ENCODE results near the gene SORCS3. TPM values are rescaled to one million over a fixed set of nuclear protein-coding genes. Genes with fewer than 3 reads are reported as not detected.

Gene SORCS3
- total RNA-seq, 2 donors from 2014 or later = not detected

DNA sequence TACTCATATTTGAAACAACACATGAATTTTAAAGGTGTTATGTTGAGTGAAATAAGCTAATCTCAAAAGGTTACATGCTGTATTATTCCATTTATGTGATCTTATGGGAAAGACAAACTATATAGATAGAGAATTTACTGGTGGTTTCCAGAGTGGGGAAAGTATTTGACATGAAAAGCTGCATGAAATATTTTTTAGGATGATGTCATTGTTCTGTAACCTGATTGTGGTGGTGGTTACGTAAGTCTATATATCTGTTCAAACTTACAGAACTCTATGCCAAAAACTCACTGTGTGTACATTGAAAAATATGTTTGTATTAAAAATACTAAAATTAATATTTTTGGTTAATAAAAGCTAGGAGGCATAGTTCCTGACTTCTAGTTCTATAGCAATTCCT is 453.0 kb downstream of the SORCS3 start:
- intact Hi-C loops (cut with DNase I) = no loop called here
- ATAC-seq = no peak
- no peak for DNase-seq

DNA sequence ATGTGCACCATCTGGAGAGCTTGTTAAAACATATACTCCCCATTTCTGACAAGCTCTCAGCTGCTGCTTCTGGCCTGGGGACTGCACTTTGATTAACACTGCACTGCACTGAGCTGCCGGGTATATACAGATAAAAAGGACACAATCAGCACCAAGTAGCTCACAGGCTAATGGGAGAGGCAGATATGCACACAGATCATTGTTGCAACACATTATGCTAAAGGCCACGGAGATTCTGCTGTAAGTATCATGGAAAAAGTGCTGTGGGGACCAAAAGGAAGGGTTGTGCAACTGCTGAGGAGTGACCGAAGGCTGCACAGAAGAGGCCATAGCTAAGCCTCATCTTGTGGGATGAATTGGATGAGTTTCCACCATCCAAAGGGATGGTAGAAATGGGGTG is 455.2 kb downstream of the SORCS3 start:
- ATAC-seq (no peak), DNase-seq (no peak)
- intact Hi-C loops (cut with DNase I) = no loop called here

GRCh38 chr10:105102977-105103376 is 461.9 kb downstream of the SORCS3 start:
- intact Hi-C loops (cut with DNase I) = no loop called here
- ATAC-seq (no peak), DNase-seq (no peak)

GRCh38 chr10:105104297-105104696 is 463.2 kb downstream of the SORCS3 start:
- intact Hi-C loops (cut with DNase I) = no loop called here
- no peak for ATAC-seq
- DNase-seq = no peak

- DNase-seq = no peak
- no peak for ATAC-seq
- intact Hi-C loops (cut with DNase I) = no loop called here
Measured at GRCh38 chr10:105109164-105109563, 468.1 kb downstream of the SORCS3 start.

DNA sequence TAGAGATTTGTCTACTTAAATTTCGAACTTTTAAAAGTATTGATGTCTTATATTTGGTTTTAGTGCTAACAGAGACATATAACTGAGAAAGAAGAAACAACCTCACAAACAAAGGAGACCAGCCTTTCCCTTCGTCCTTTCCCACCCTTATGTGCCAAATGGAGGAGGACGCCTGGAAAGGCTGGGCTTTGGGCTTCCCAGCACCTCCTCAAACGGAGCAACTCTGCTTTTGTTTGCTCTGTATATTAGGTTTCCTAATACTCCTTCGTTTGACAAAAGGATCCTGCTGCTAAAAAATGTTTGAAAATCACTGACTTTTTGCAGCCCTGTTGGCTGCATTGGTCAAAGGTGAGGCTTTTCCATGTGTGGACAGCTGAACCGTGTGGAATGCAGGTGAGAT is 471.8 kb downstream of the SORCS3 start:
- DNase-seq (no peak), ATAC-seq (no peak)
- intact Hi-C loops (cut with DNase I) = no loop called here

- ATAC-seq (no peak), DNase-seq (no peak)
- intact Hi-C loops (cut with DNase I) = no loop called here
Measured at GRCh38 chr10:105113666-105114065, 472.6 kb downstream of the SORCS3 start.

GRCh38 chr10:105121743-105122142 is 480.7 kb downstream of the SORCS3 start:
- intact Hi-C loops (cut with DNase I) = no loop called here
- no peak for ATAC-seq
- no peak for DNase-seq

- DNase-seq = no peak
- intact Hi-C loops (cut with DNase I) = no loop called here
Measured at GRCh38 chr10:105128111-105128510, 487.0 kb downstream of the SORCS3 start.

GRCh38 chr10:105138358-105138757 is 497.3 kb downstream of the SORCS3 start:
- DNase-seq (no peak), ATAC-seq (no peak)
- intact Hi-C loops (cut with DNase I) = no loop called here

More at GRCh38 chr10:105128111-105128510, 487.0 kb downstream of the SORCS3 start:
- no peak for ATAC-seq

GRCh38 chr10:105139363-105139896 is 498.3 kb downstream of the SORCS3 start:
- ATAC-seq = no peak
- DNase-seq = no peak
- intact Hi-C loops (cut with DNase I) = no loop called here

DNA sequence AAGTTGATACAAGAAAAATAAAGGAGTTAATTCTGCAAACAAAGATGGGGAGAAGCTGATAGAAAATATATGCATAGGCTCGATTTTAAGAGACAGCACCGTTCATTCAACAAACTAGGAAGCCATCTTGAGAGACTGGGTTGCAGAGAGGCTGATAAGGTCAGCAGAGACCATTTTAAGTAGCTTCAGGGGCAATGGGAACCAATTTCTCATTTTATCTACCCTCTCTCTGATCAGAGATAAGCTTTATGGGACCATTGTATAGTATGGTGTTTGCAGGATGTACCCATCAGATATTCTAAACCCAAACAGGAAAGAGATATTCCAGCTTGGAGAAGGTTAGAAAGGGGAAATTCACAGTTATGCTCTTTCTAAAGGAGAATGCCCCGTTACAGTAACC is 499.5 kb downstream of the SORCS3 start:
- no peak for ATAC-seq
- intact Hi-C loops (cut with DNase I) = no loop called here
- no peak for DNase-seq

DNA sequence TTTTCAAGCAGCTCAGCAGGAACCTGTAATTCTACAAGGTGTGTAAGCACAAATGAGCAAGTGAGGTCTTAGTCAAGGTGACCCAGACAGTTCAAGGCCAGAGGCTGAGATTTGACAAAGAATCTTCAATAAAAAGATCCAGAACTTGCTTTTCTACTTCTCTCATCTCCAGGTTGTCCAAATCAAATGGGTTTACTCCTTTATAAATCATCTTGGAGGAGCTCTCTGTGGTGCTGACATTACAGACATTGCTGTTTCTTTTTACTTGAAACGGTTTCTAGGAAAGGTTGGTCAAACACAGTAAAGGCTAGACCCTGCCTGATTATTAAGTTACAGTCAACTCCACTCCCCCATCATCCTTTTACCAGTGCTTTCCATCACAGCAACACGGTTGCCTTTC is 504.6 kb downstream of the SORCS3 start:
- intact Hi-C loops (cut with DNase I) = no loop called here
- ATAC-seq (no peak), DNase-seq (no peak)

DNA sequence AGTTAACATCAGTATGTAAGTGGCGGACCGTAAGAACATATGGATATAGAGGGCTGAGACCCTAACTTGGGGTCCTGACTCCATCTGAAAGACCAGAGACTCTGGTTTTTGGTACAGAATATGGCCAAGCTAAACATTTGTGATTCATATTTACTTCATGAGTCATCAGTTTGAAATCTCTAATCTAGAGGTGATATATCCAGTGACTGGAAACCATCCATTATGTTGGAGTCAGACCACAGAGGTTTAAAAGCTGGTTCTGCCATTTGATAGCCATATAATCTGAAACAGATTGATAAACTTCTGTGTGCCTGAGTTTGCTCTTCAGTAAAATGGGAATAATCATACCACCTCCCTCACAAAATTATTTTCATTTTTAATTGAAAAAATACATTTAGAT is 505.3 kb downstream of the SORCS3 start:
- no peak for DNase-seq
- ATAC-seq = no peak
- intact Hi-C loops (cut with DNase I) = no loop called here

DNA sequence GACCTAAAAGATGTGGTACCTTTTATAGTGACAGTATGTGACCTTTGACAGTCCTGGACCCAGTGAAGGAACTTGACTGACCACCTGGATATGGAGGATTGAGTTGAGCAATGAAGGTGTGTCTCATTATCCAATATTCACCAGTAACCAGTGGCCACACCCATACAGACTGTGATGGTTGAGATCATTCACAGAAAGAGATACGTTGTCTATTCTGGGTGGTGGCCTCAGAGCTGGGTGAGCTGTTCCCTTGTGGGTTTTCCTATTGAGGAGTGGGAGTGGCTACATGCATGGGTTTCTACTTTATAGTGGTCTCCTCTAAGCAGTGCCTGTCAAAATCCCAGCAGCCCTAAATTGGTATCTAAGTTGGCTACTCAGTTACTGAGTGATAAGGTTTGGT is 507.4 kb downstream of the SORCS3 start:
- ATAC-seq (no peak), DNase-seq (no peak)
- intact Hi-C loops (cut with DNase I) = no loop called here

DNA sequence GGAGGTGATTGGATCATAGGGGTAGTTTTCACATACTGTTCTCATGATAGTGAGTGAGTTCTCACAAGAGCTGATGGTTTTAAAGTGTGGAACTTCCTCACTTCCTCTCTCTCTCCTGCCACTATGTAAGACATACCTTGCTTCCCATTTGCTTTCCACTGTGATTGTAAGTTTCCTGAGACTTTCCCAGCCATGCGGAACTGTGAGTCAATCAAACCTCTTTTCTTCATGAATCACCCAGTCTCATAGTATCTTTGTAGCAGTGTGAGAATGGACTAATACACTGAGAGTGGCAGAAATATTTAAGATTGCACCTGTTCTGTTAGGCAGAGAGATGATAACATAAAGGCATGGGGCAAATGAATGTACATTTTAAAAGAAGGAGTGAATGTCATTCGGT is 507.8 kb downstream of the SORCS3 start:
- ATAC-seq = no peak
- intact Hi-C loops (cut with DNase I) = no loop called here
- no peak for DNase-seq

DNA sequence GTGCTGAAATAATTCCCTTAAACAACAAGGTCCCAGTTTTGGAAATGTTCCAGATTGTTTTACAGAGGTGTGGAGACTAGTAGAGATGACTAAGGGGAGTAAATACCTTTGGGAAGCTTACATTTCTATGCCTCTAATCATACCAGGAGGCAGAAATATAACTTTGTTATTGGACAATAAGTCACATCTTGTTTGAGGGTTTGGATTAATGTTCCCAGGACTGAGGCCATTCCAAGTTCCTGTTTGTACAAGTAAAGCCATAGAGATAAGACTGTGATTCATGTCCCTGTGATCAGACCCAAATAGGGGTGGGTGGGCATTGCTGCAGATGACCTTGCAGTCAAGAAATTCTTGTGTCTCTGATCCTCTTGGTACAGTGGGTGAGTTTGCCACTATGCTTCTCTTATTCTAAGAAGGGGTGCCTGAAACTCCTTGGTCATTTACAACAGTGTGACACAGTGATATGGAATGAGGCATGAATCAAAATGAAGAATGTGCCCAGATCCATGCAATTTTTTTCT is 508.3 kb downstream of the SORCS3 start:
- DNase-seq (no peak), ATAC-seq (no peak)
- intact Hi-C loops (cut with DNase I) = no loop called here

DNA sequence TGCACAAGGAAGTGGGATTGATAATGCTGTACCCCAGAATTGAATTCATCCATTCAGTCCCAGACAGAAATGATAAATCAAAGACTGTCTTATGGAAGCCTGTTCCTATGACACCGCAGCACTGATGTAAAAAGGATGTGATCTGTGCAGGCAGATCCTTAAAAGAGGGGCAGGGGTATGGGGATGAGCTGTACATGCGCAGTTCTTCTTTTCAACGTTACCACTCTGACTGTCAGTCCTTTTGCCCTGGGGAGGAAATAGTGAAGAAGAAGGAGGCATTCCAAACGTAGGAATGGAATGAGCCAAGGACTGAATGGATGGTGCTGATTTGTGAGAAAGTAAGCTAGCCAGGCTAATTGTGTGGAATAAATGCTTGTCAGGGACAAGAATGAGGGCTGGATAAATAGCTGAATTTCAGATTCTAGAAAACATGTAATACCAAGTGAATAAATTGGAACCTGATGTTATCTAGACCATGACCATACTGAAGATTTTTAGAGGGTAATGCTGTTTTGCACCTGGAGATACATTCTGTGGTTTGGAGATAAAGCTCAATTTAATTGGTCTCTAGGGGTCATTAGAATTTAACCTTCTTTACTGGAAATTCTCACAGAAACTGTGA is 509.3 kb downstream of the SORCS3 start:
- ATAC-seq (no peak), DNase-seq (no peak)
- intact Hi-C loops (cut with DNase I) = no loop called here

DNA sequence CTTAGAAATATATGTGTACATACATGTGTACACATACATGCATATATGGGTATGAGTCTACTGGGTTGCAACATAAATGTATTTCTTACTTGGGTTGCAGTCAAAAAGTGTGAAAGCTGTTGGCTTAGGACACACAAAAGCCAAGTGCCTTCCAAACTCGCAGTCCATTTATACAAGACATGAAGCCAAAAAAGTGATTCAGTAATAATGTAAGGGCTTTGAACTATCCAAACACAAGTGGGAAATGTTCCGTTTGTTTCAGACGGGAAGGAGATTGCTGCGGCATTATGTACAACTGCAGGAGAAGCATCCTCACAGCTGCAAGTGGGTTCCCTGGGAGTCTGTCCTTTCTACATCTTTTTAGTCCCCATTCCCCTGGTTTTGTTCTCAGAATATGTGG is 513.6 kb downstream of the SORCS3 start:
- intact Hi-C loops (cut with DNase I) = no loop called here
- DNase-seq (no peak), ATAC-seq (no peak)

- intact Hi-C loops (cut with DNase I) = no loop called here
- no peak for ATAC-seq
- DNase-seq = no peak
Measured at GRCh38 chr10:105159268-105159667, 518.2 kb downstream of the SORCS3 start.

GRCh38 chr10:105161149-105161548 is 520.1 kb downstream of the SORCS3 start:
- no peak for DNase-seq
- intact Hi-C loops (cut with DNase I) = no loop called here
- ATAC-seq = no peak

Measured in left cardiac atrium (tissue), 4 donors.